GM18499 (cell line): ENCODE results near the gene MTOR.
"Not testable (repeated sequence)": the region's sequence is repeated elsewhere in the genome, so short reads cannot be mapped to it uniquely, and the experiment has no call there.

ENCODE experiments used
- ATAC-seq: cut with Tn5 transposase; IDR thresholded peaks from one replicate; pipeline ENCODE4 v1.9.1; 2021; ENCODE audit warnings: moderate number of reproducible peaks; ENCODE audit not compliant: insufficient read depth, unreplicated experiment

Gene MTOR

GRCh38 chr1:11129649-11130390, 132.5 kb downstream of the MTOR start:
- no peak for ATAC-seq

- ATAC-seq: no peak
These were observed 135.8 kb downstream of the MTOR start for GRCh38 chr1:11126569-11126968.

GRCh38 chr1:11125931-11126330, 136.4 kb downstream of the MTOR start:
- no peak for ATAC-seq

GRCh38 chr1:11124965-11125364, 137.4 kb downstream of the MTOR start:
- no peak for ATAC-seq

- no peak for ATAC-seq
These were observed 146.0 kb downstream of the MTOR start for GRCh38 chr1:11116318-11116717.

GRCh38 chr1:11114966-11115365, 147.4 kb downstream of the MTOR start:
- no peak for ATAC-seq

- ATAC-seq: no peak
These were observed 153.1 kb downstream of the MTOR start for GRCh38 chr1:11109047-11109760.

GRCh38 chr1:11107599-11107998, 154.8 kb downstream of the MTOR start:
- no peak for ATAC-seq

- ATAC-seq: no peak
These were observed 156.8 kb downstream of the MTOR start for GRCh38 chr1:11105586-11105985.

GRCh38 chr1:11101347-11101746, 161.0 kb downstream of the MTOR start:
- no peak for ATAC-seq

GRCh38 chr1:11100806-11101205, 161.5 kb downstream of the MTOR start:
- not testable (repeated sequence) for ATAC-seq

GRCh38 chr1:11100149-11100493, 162.2 kb downstream of the MTOR start:
- no peak for ATAC-seq

- peak; percentile 46 for ATAC-seq
These were observed 162.8 kb downstream of the MTOR start, which contains the start of gene EXOSC10 for GRCh38 chr1:11099310-11100148. Gene EXOSC10, minus strand, starts transcription at chr1:11099869. Its CDS starts 38 bp downstream, at chr1:11099831.

- no peak for ATAC-seq
These were observed 163.4 kb downstream of the MTOR start for GRCh38 chr1:11098931-11099309.

GRCh38 chr1:11083784-11084183, 178.6 kb downstream of the MTOR start:
- not testable (repeated sequence) for ATAC-seq

GRCh38 chr1:11080931-11081330, 181.4 kb downstream of the MTOR start:
- no peak for ATAC-seq

- ATAC-seq: no peak
These were observed 183.7 kb downstream of the MTOR start for GRCh38 chr1:11078631-11079030.

GRCh38 chr1:11073398-11073797, 189.0 kb downstream of the MTOR start:
- not testable (repeated sequence) for ATAC-seq

- ATAC-seq: no peak
These were observed 190.0 kb downstream of the MTOR start for GRCh38 chr1:11072216-11072917.

GRCh38 chr1:11071463-11072215, 190.7 kb downstream of the MTOR start:
- no peak for ATAC-seq
